ENCODE results near the gene ALPK3.

ALPK3 gene

DNA sequence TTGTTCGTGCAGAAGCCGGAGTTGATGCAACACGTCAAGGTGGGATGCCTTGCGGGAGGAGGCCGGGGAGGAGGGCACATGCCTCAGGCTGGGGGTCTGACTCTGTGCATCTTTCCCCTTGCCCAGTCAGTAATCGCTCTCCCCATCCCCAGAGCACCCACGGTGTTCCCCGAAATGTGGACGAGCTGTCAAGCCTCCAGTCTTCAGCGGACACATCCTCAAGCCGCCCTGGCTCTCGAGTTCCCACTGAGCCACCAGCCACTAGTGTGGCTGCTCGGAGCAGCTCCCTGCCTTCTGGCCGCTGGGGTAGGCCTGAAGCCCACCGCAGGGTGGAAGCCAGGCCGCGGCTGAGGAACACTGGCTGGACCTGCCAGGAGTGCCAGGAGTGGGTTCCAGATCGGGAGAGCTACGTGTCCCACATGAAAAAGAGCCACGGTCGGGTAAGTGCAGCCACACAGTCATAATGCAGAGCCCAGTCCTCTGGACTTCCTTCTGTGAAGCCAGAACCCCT, 18.7 kb upstream of the ALPK3 start:
- DNase-seq = no peak

DNA sequence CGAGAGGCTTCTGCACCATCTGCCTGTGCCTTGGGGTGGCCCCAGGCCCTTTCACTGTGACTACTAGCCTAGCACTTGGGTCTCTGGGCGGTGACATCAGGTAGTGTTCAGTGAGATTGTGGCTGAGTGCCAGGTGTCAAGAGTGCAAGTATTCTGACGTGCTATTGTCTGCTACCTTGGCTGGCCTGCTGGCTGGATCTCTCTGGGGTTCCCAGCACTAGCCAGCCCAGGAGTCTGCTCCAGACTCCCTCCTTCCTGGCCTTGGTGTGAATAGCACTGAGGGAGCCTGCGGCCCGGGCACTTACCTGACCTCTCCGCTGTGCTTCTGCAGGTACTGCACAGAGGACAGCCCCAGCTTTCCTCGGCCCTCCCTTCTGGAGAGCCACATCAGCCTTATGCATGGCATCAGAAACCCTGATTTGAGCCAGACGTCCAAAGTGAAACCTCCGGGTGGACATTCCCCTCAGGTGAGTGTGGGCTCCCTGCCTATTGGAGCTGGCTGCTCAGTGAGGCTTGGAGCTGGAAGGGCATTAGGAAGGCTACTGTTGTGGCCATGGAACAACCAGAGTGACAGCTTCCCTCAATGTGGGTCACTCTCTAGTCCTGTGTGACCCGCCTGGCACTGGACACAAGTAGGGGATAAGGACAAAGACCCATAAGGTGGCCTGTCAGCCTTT, 17.5 kb upstream of the ALPK3 start:
- no peak for DNase-seq

DNA sequence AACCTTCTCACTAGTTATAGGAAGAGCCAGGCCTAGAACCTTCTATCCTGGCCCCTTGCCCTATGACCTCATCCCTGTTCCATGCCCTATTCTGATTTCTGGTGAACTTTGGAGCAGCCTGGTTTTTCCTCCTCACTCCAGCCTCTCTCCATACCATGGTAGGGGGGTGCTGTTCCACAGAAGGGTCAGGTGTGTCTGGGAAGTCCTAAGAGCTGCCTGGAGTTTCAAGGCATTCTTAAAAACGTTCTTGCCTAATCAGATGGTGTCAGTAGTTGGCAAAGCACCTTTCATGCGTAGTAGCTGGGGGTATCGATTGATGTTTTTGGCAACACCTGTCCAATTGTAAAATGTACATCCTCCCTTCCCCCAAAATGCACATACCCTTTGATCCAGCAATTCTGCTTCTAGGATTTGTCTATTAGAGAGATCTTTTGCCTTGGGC, 16.8 kb upstream of the ALPK3 start:
- DNase-seq = no peak

- no peak for DNase-seq
Observed at GRCh38 chr15:84804005-84804900, 12.9 kb upstream of the ALPK3 start.

DNA sequence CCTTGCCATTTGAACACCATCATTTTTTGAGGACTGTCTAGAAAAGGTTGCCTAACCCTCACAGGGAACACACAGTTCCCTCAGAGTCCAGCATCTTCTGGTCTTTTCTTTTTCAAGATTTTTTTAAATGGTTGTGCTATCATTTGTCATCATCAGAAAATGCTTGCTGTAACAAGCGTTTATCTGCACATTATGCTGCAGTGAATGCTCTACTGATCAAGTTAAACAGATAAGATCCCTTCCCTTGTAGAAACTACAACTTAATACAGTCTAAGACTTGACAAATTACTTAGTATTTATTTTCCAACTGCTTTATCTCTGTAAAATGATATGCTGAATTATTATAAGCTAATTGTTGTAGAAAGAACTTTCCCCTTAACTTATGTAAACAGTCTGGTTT, 11.9 kb upstream of the ALPK3 start:
- no peak for DNase-seq

- DNase-seq = no peak
Observed at GRCh38 chr15:84807228-84807627, 9.9 kb upstream of the ALPK3 start.

DNA sequence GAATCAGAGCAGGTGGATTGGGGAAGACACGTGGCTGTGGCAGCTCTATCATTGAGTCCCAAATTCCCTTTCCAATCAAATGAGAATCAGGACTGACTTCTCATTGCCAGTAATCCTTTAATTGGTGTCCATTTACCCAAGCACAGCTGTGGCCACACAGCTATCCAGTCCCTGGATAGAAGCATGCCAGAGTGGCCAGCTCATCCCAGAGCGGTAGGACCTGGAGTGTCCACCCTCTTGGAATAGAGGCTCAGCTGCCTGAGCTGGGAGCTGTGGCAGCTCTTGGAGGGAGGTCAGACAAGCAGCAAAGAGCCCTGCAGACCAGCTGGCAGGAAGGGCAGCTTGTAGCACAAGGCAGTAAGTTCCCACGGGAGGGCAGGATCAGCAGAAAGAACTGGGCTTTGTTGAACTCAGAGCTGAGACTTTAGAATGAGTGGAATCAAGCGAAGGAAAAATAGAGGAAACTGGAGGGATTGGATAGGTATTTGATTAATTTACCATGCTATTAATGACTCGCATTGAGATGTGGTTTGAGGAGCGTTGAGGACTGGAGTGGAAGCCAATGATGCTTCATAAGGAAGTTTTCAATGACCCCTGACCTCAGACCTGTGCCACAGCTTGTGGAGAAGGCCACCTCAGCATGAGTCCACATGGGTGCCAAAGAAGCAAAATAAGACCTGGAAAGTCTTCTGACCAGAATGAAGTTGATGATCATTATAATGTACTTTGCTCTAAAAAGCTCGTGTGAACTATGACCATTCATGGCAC, 6.9 kb upstream of the ALPK3 start:
- DNase-seq = no peak

DNA sequence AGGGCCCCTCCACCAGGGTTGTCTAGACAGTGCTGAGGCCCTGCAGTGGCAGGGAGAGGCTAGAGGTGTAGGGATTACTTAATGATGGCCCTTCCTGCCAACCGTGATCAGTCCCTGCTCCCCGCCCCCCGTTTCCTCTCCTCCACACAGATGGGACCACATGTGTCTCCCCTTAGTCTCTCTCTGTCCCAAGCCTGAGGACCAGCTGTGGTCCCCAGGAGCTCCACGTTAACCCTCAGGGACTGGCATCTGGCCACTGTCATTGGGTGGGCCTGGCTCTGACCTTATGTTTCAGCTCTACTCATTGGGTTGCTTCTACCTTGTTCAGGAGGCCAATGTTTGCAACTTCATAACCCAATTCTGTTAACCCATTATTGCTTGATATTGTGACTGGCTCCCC, 6.0 kb upstream of the ALPK3 start:
- DNase-seq = no peak

DNA sequence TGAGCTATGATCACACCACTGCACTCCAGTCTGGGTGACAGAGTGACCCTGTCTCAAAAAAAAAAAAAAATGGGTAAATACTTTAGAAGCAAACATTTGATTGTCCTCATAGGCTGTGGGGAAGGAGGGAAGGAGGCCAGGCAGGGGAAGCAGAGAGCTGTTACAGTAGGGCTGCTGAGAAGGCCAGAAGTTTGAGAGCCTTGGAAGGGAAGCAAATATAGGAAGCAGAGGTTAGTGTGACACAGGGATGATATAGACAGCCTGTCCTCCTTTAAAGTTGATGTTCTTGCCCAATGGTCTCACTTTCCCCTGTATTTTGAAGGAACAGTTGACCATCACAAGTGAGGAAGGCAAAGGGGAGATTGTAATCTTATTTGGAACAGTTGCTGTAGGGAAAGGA, 5.3 kb upstream of the ALPK3 start:
- DNase-seq = no peak

DNA sequence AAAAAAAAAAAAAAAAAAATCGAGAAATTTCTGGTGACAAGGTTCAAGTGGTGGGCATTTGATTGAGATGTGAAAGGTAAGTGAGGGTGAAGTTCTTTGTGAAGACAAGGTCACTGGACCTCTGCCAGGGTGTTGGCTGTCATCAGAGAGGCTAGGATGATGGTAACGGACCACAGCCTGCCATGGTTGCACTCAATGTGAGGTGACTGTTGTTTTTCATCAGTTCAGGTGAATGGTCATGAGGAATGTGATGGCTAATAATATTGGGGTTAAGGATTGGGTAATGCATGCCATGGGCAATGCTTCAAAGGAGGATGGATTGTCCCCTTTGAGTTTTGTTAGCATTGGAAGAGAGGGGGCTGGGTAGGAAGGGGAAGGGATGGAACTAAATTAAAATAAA, 4.3 kb upstream of the ALPK3 start:
- no peak for DNase-seq

GRCh38 chr15:84813435-84813834, 3.7 kb upstream of the ALPK3 start:
- DNase-seq = no peak

DNA sequence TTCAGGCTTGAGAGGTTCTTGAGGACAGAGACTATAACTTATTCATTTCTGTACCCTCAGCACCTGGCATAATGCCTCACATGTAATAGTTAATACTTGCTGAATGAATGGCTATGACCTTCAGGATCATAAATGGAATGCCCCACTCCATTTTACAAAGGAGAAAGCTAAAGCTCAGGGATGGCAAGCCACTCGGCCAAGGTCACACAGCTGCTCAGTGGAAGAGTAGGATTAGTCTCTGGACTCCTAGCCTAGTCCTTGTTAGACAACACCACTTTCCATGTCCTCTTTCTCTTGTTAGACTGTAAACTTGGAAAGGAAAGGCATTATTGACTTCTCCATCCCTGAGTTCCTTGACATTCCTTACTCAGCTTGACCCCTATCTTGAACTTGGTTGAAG, 3.2 kb upstream of the ALPK3 start:
- no peak for DNase-seq

DNA sequence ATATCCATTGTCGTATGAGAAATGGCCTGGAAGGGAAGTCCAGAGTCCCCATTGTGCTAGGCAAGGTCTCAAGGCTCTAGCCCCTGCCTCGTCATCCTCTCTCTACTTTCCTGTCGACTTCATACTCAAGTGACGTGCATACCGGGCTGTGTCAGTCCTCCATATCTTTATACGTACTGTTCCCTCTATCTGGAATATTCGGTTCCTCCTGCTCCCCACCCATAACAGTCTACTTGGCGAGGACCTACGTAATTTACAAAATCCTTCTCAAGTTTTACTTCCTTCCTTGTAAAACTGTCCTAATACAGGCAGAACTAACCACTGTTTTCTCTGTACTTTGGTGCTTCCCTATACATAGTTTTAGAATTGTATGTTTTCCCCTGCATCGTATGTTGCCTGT, 2.2 kb upstream of the ALPK3 start:
- DNase-seq = no peak

GRCh38 chr15:84817466-84818081, 418 bp downstream of the ALPK3 start:
- no peak for DNase-seq

- peak; percentile 24 for DNase-seq
Observed at GRCh38 chr15:84818261-84819131, 1.3 kb downstream of the ALPK3 start.

DNA sequence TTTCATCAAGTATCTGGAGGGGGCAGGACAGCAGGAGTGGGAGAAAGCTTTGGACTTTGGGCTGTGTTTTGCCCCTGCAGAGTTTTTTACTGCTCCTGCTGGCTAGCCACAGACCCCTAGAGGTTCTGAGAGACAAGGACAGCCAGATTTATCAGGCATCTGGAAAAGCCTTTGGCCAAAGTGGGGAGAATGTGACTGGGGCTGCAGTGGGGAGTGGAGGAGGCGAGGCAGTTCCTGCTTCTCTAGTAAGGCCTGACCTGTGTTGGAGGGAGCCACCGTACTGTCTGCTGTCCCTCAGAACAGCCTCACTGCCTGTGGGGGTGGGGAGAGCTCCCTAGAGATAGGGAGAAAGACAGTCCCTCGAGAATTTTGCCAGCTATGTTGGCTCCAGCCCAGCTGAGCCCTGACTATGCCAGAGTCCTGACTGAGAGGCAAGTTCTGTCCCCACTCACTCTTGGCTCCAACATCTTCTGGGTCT, 2.2 kb downstream of the ALPK3 start:
- DNase-seq = no peak

GRCh38 chr15:84819791-84820190, 2.6 kb downstream of the ALPK3 start:
- no peak for DNase-seq

GRCh38 chr15:84821501-84822021, 4.4 kb downstream of the ALPK3 start:
- no peak for DNase-seq

- no peak for DNase-seq
Observed at GRCh38 chr15:84822653-84823281, 5.6 kb downstream of the ALPK3 start.

DNA sequence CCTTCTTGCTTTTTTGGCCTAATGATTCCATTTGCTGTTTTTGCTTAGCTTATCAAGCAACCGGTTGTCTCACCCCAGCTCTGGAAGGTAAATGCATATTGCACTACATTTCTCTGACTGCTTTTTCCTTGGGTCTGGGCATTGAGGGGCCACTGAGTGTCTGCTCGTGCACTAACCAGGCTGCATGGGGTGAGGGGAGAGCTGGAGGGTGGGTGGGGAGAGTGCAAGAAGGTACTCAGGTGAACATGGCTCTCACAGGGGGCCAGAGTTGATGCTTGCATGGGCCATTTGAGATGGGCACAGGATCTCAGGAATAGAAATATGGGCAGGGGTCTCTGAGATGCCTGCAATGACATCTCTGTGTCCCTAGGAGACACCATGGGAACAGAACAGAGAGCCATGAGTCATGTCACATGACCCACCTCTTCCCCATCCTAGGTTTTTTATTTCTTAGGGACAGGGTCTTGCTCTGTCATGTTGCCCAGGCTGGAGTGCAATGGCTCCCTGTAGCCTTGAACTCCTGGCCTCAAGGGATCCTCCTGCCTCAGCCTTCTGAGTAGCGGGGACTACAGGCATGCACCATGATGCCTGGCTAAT, 6.2 kb downstream of the ALPK3 start:
- no peak for DNase-seq
